SK-N-SH (cell line): Measurements from ENCODE around the gene ASTN2.

Experiments used
- CHD2 ChIP-seq: fragments of 150-350 bp; IDR thresholded peaks from 2 replicates; pipeline ENCODE4 v1.6.1; 2018; ENCODE audit warnings: low read length; ENCODE audit not compliant: partially characterized antibody
- ELF1 ChIP-seq: IDR thresholded peaks from 2 replicates; pipeline ENCODE4 v1.4.0; 2012
- EP300 ChIP-seq, 2 experiments: IDR thresholded peaks; 2 replicates each; pipeline versions ENCODE4 v1.4.0 to v1.6.1; 2012; ENCODE audit warnings: borderline replicate concordance in 1 of 2, low read depth in 1 of 2, low read length in 1 of 2
- EZH2phosphoT487 ChIP-seq: fragments of 200-600 bp; sonication (generic); IDR thresholded peaks from 2 replicates; pipeline ENCODE4 v1.6.1; 2017; ENCODE audit warnings: low read depth, mixed run types, mild to moderate bottlenecking, antibody characterized with exemption, moderate library complexity, borderline replicate concordance
- FOXM1 ChIP-seq: IDR thresholded peaks from 2 replicates; pipeline ENCODE4 v1.4.0; 2012; ENCODE audit warnings: low read depth, mild to moderate bottlenecking
- GABPA ChIP-seq: IDR thresholded peaks from 2 replicates; pipeline ENCODE4 v1.4.0; 2012; ENCODE audit warnings: low read depth, mild to moderate bottlenecking
- POLR2AphosphoS5 ChIP-seq: IDR thresholded peaks from 2 replicates; pipeline ENCODE4 v1.6.1; 2012; ENCODE audit warnings: low read depth, low read length
- YY1 ChIP-seq: IDR thresholded peaks from 2 replicates; pipeline ENCODE4 v1.4.0; 2012; ENCODE audit warnings: low read depth, mild to moderate bottlenecking
- TF ChIP-seq, protein P1 (sequence below): fragments of 200-600 bp; sonication (generic); IDR thresholded peaks from 2 replicates; pipeline ENCODE4 v1.6.1; 2017; ENCODE audit warnings: antibody characterized with exemption, mild to moderate bottlenecking, moderate library complexity
- TF ChIP-seq, protein P2 (sequence below): IDR thresholded peaks from 2 replicates; pipeline ENCODE4 v1.4.0; 2012; ENCODE audit warnings: low read depth, borderline replicate concordance
- TF ChIP-seq, protein P3 (sequence below): fragments of 150-350 bp; IDR thresholded peaks from 2 replicates; pipeline ENCODE4 v1.6.1; 2017; ENCODE audit warnings: antibody characterized with exemption, low read length, low read depth, borderline replicate concordance
- TF ChIP-seq, protein P4 (sequence below): IDR thresholded peaks from 2 replicates; pipeline ENCODE4 v1.6.1; 2012; ENCODE audit warnings: mild to moderate bottlenecking, low read depth, low read length, moderate library complexity

DNA sequence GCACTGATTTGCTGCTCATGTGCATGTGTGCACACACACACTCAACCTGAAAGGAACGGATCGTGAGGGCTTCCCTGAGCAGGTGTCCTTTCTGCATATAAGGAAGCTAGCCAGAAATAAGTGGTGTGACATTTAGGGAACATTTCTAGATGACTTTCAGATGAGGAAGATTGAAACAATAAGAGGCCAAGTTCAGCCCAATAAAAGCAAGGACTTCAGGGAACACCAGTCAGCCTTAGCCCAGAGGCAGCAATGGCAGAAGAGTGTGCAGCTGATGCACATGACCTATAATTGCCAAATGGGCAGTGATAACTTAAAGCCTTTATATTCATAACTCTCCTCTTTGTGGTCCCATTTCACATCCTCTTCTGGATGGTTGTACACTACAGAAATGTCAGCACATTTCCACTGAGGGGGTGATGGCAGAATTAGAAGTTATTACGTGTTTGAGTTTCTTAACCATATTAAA is 472.2 kb downstream of the ASTN2 start:
- TF ChIP-seq ELF1: no peak
- TF ChIP-seq YY1: no peak
- TF ChIP-seq, protein P1, sequence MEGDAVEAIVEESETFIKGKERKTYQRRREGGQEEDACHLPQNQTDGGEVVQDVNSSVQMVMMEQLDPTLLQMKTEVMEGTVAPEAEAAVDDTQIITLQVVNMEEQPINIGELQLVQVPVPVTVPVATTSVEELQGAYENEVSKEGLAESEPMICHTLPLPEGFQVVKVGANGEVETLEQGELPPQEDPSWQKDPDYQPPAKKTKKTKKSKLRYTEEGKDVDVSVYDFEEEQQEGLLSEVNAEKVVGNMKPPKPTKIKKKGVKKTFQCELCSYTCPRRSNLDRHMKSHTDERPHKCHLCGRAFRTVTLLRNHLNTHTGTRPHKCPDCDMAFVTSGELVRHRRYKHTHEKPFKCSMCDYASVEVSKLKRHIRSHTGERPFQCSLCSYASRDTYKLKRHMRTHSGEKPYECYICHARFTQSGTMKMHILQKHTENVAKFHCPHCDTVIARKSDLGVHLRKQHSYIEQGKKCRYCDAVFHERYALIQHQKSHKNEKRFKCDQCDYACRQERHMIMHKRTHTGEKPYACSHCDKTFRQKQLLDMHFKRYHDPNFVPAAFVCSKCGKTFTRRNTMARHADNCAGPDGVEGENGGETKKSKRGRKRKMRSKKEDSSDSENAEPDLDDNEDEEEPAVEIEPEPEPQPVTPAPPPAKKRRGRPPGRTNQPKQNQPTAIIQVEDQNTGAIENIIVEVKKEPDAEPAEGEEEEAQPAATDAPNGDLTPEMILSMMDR: no peak
- no peak for TF ChIP-seq EP300 (IDR thresholded peaks at IDR 0.05; ENCODE audit: borderline replicate concordance in 1 of 2, low read depth in 1 of 2, low read length in 1 of 2)
- TF ChIP-seq, protein P2, sequence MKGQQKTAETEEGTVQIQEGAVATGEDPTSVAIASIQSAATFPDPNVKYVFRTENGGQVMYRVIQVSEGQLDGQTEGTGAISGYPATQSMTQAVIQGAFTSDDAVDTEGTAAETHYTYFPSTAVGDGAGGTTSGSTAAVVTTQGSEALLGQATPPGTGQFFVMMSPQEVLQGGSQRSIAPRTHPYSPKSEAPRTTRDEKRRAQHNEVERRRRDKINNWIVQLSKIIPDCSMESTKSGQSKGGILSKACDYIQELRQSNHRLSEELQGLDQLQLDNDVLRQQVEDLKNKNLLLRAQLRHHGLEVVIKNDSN: no peak
- TF ChIP-seq GABPA: no peak
- no peak for TF ChIP-seq POLR2AphosphoS5
- no peak for TF ChIP-seq EZH2phosphoT487
- TF ChIP-seq CHD2: no peak
- TF ChIP-seq FOXM1: no peak
- TF ChIP-seq, protein P3, sequence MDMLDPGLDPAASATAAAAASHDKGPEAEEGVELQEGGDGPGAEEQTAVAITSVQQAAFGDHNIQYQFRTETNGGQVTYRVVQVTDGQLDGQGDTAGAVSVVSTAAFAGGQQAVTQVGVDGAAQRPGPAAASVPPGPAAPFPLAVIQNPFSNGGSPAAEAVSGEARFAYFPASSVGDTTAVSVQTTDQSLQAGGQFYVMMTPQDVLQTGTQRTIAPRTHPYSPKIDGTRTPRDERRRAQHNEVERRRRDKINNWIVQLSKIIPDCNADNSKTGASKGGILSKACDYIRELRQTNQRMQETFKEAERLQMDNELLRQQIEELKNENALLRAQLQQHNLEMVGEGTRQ: no peak
- TF ChIP-seq, protein P4, sequence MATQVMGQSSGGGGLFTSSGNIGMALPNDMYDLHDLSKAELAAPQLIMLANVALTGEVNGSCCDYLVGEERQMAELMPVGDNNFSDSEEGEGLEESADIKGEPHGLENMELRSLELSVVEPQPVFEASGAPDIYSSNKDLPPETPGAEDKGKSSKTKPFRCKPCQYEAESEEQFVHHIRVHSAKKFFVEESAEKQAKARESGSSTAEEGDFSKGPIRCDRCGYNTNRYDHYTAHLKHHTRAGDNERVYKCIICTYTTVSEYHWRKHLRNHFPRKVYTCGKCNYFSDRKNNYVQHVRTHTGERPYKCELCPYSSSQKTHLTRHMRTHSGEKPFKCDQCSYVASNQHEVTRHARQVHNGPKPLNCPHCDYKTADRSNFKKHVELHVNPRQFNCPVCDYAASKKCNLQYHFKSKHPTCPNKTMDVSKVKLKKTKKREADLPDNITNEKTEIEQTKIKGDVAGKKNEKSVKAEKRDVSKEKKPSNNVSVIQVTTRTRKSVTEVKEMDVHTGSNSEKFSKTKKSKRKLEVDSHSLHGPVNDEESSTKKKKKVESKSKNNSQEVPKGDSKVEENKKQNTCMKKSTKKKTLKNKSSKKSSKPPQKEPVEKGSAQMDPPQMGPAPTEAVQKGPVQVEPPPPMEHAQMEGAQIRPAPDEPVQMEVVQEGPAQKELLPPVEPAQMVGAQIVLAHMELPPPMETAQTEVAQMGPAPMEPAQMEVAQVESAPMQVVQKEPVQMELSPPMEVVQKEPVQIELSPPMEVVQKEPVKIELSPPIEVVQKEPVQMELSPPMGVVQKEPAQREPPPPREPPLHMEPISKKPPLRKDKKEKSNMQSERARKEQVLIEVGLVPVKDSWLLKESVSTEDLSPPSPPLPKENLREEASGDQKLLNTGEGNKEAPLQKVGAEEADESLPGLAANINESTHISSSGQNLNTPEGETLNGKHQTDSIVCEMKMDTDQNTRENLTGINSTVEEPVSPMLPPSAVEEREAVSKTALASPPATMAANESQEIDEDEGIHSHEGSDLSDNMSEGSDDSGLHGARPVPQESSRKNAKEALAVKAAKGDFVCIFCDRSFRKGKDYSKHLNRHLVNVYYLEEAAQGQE: no peak
